Measurements from ENCODE around the gene ADGRD1. TPM values are rescaled to one million over a fixed set of nuclear protein-coding genes. Genes with fewer than 3 reads are reported as not detected.

ADGRD1 gene
- polyA plus RNA-seq, 1 of the 3 experiments (the other 2 are of a cell fraction): not detected

DNA sequence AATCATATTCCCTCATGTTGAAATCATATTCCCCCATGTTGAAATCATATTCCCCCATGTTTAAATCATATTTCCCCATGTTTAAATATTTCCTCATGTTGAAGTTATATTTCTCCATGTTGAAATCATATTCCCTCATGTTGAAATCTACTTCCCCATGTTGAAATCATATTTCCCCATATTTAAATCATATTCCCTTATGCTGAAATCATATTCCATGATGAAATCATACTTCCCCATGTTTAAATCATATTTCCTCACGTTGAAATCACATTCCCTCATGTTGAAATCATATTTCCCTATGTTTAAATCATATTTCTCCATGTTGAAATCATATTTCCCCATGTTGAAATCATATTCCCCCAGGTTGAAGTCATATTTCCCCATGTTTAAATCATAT is 34.6 kb upstream of the ADGRD1 start (continued):
- TF ChIP-seq, protein P1, sequence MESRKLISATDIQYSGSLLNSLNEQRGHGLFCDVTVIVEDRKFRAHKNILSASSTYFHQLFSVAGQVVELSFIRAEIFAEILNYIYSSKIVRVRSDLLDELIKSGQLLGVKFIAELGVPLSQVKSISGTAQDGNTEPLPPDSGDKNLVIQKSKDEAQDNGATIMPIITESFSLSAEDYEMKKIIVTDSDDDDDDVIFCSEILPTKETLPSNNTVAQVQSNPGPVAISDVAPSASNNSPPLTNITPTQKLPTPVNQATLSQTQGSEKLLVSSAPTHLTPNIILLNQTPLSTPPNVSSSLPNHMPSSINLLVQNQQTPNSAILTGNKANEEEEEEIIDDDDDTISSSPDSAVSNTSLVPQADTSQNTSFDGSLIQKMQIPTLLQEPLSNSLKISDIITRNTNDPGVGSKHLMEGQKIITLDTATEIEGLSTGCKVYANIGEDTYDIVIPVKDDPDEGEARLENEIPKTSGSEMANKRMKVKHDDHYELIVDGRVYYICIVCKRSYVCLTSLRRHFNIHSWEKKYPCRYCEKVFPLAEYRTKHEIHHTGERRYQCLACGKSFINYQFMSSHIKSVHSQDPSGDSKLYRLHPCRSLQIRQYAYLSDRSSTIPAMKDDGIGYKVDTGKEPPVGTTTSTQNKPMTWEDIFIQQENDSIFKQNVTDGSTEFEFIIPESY (IDR thresholded peaks at IDR 0.05; ENCODE audit: borderline replicate concordance, low read depth): no peak

DNA sequence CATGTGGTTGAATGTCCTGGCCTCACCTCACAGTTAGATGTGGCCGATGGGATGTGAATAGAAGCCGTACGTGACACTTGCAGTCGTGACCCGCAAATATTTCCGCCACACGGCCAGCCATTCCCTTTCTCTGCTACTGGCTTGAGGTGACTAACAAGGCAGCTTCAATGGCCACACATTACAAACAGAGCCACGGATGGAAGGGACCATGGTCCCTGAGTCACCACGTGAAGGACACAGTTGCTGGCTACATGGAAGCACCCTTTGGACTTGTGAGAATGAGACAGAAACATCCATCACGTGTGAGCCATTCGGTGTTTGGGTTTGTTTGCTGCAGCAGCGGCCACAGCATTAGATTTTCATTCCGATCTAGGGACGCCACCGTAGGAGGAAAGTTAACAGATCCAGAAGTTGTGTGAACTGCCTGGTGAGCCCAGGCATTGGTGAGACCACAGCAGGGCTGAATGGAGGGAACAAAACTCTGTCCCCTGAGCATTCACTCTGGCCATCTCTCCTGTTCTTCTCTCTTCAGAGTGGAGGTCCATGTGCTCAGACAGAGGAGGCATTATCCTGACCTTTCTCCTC is 33.5 kb upstream of the ADGRD1 start:
- DNase-seq: no peak

More for the DNA sequence above, 33.5 kb upstream of the ADGRD1 start:
- TF ChIP-seq EZH2phosphoT487 (IDR thresholded peaks at IDR 0.05; ENCODE audit: borderline replicate concordance, low read depth): no peak
- TF ChIP-seq, protein P2, sequence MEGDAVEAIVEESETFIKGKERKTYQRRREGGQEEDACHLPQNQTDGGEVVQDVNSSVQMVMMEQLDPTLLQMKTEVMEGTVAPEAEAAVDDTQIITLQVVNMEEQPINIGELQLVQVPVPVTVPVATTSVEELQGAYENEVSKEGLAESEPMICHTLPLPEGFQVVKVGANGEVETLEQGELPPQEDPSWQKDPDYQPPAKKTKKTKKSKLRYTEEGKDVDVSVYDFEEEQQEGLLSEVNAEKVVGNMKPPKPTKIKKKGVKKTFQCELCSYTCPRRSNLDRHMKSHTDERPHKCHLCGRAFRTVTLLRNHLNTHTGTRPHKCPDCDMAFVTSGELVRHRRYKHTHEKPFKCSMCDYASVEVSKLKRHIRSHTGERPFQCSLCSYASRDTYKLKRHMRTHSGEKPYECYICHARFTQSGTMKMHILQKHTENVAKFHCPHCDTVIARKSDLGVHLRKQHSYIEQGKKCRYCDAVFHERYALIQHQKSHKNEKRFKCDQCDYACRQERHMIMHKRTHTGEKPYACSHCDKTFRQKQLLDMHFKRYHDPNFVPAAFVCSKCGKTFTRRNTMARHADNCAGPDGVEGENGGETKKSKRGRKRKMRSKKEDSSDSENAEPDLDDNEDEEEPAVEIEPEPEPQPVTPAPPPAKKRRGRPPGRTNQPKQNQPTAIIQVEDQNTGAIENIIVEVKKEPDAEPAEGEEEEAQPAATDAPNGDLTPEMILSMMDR (IDR thresholded peaks at IDR 0.05): no peak
- no peak for TF ChIP-seq TEAD4 (IDR thresholded peaks at IDR 0.05; ENCODE audit: borderline replicate concordance, insufficient read depth)
- no peak for TF ChIP-seq YY1 (IDR thresholded peaks at IDR 0.05; ENCODE audit: low read depth)
- TF ChIP-seq GABPA (IDR thresholded peaks at IDR 0.05; ENCODE audit: low read depth): no peak
- TF ChIP-seq NRF1 (IDR thresholded peaks at IDR 0.05; ENCODE audit: low read depth, low read length): no peak
- TF ChIP-seq, protein P1 (IDR thresholded peaks at IDR 0.05; ENCODE audit: borderline replicate concordance, low read depth): no peak
- no peak for TF ChIP-seq SIN3A (IDR thresholded peaks at IDR 0.05; ENCODE audit: borderline replicate concordance, low read depth, low read length)
- no peak for TF ChIP-seq RCOR1 (IDR thresholded peaks at IDR 0.05; ENCODE audit: low read length)
- no peak for TF ChIP-seq MXI1 (IDR thresholded peaks at IDR 0.05; ENCODE audit: low read depth, low read length)
- TF ChIP-seq, protein P3, sequence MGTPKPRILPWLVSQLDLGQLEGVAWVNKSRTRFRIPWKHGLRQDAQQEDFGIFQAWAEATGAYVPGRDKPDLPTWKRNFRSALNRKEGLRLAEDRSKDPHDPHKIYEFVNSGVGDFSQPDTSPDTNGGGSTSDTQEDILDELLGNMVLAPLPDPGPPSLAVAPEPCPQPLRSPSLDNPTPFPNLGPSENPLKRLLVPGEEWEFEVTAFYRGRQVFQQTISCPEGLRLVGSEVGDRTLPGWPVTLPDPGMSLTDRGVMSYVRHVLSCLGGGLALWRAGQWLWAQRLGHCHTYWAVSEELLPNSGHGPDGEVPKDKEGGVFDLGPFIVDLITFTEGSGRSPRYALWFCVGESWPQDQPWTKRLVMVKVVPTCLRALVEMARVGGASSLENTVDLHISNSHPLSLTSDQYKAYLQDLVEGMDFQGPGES (IDR thresholded peaks at IDR 0.05; ENCODE audit: low read depth, low read length): no peak
- TF ChIP-seq JUND (IDR thresholded peaks at IDR 0.05): no peak
- no peak for TF ChIP-seq FOXM1 (IDR thresholded peaks at IDR 0.05; ENCODE audit: low read depth)
- TF ChIP-seq POLR2AphosphoS5 (IDR thresholded peaks at IDR 0.05; ENCODE audit: low read depth, low read length): no peak
- TF ChIP-seq TAF1 (IDR thresholded peaks at IDR 0.05; ENCODE audit: borderline replicate concordance, low read depth, low read length): no peak
- TF ChIP-seq RFX5 (IDR thresholded peaks at IDR 0.05; ENCODE audit: low read length): no peak
- Histone ChIP-seq H3K27ac (ENCODE audit: low read depth in 2 of 2, low read length in 1 of 2) (no peak overlapping the region), H4K20me1 (ENCODE audit: insufficient read depth) (no peaks in the 10 kb centered on the region), H3K9ac (no peak overlapping the region), H2AFZ (ENCODE audit: low read depth) (no peak overlapping the region), H3K9me3 (no peaks in the 10 kb centered on the region), H3K36me3 (replicated peaks in 1 of 2; ENCODE audit: control insufficient read depth in 1 of 2, insufficient read depth in 2 of 2, low read length in 1 of 2) (no peaks in the 10 kb centered on the region), H3K4me3 (ENCODE audit: low read depth in 2 of 2, low read length in 1 of 2) (no peak overlapping the region), H3K79me2 (ENCODE audit: insufficient read depth) (no peaks in the 10 kb centered on the region), H3K4me1 (ENCODE audit: control insufficient read depth in 1 of 2, insufficient read depth in 2 of 2, low read depth in 1 of 2, low read length in 1 of 2) (peaks cover 0 to 4% of the 10 kb centered on the region in 2 experiments; a peak in 1 of 4 replicates), H3F3A (replicated peaks; ENCODE audit: insufficient read depth) (no peaks in the 10 kb centered on the region), H3K27me3 (ENCODE audit: insufficient read depth) (no peaks in the 10 kb centered on the region), H3K9me2 (no peaks in the 10 kb centered on the region), H3K4me2 (no peak overlapping the region)
- 43% methylated on average over 14 of the region's 15 CpGs for WGBS (ENCODE audit: low lambda C conversion rate)
- POLR2A ChIA-PET: no interaction called here
- CTCF ChIA-PET: interaction anchor here (0.7 to 3.2 kb wide), 4 partner anchors 12 to 916 kb away, joined by 3 to 12 read pairs (median 3); no protein-coding TSS in a partner anchor

Data from SK-N-SH (cell line).